HCT116 (cell line): ENCODE data around the gene MAPK7.

Experiments used
- CBX3 ChIP-seq: IDR thresholded peaks from 2 replicates; pipeline ENCODE4 v1.6.1; 2012; ENCODE audit warnings: low read depth
- CEBPB ChIP-seq: IDR thresholded peaks from 2 replicates; pipeline ENCODE4 v1.6.1; 2012; ENCODE audit warnings: low read depth
- EZH2phosphoT487 ChIP-seq: fragments of 200-600 bp; IDR thresholded peaks from 2 replicates; pipeline ENCODE4 v1.6.1; 2018; ENCODE audit warnings: antibody characterized with exemption, borderline replicate concordance
- POLR2A ChIP-seq: IDR thresholded peaks from 2 replicates; pipeline ENCODE4 v1.7.0; 2011; ENCODE audit warnings: borderline replicate concordance; ENCODE audit not compliant: insufficient read depth, insufficient read length; ENCODE audit errors: extremely low read depth
- POLR2AphosphoS5 ChIP-seq: IDR thresholded peaks from 2 replicates; pipeline ENCODE4 v1.6.1; 2011; ENCODE audit warnings: mild to moderate bottlenecking, low read depth, low read length, moderate library complexity
- SIN3A ChIP-seq: IDR thresholded peaks from 2 replicates; pipeline ENCODE4 v1.6.1; 2012; ENCODE audit warnings: low read depth
- YY1 ChIP-seq: IDR thresholded peaks from 2 replicates; pipeline ENCODE4 v1.6.1; 2011; ENCODE audit warnings: low read length, low read depth, moderate library complexity, mild to moderate bottlenecking; ENCODE audit not compliant: insufficient replicate concordance; ENCODE audit errors: extremely low read depth
- ZNF274 ChIP-seq: fragments of 200-500 bp; sonication (Bioruptor generic); IDR thresholded peaks from 2 replicates; pipeline ENCODE4 v1.6.1; 2014; ENCODE audit warnings: mild to moderate bottlenecking, low read depth, low read length, inconsistent platforms
- TF ChIP-seq, protein P1 (sequence below), 3 experiments: fragments of 200-600 bp in 1 of 3; sonication (generic) in 1 of 3; IDR thresholded peaks in 2 of 3; conservative IDR thresholded peaks in 1 of 3; 2 replicates each; pipeline ENCODE4 v1.5.1; 2012 to 2017; ENCODE audit warnings: low read depth in 2 of 3, low read length in 2 of 3, antibody characterized with exemption in 1 of 3, borderline replicate concordance in 1 of 3, control low read depth in 1 of 3, mild to moderate bottlenecking in 1 of 3, mixed read lengths in 1 of 3, mixed run types in 1 of 3, moderate library complexity in 1 of 3; ENCODE audit not compliant: insufficient read depth in 1 of 3

DNA sequence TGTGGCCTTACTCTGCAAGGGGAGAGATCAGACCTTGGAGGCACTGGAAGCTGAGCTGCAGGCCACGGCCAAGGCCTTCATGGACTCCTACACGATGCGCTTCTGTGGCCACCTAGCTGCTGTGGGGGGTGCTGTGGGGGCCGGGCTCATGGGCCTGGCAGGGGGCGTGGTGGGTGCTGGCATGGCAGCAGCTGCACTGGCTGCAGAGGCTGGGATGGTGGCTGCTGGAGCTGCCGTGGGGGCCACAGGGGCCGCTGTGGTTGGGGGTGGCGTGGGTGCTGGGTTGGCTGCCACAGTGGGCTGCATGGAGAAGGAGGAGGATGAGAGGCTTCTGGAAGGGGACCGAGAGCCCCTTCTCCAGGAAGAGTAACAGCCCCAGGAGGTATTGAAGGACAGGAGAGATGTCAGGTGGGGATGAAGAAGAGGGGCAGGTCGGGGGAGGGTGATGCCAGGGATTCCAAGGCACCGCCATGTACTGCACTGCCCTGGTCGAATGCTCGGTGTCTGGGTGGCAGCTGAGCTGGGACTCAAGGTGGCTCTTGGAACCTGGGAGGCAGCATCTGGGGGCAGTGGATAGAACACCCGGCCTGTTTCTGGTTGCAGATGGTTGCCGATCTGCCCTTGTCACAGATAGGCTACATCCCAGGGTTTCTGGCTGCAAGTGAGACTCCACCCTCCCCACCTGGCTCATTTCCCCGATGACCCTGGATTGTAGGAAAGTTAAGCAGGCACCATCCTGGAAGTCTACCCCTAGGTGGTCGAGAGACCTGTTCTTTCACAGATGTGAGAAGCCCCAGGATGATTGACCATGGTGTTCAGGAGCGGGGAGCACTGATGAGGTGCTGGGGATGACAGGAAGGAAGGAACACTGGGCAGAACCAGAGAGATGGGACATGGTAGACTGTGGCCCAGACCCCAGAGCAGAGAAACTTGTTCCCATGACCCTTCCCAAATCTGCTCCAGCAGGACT lies 37.8 kb downstream of the MAPK7 start:
- TF ChIP-seq, protein P1, sequence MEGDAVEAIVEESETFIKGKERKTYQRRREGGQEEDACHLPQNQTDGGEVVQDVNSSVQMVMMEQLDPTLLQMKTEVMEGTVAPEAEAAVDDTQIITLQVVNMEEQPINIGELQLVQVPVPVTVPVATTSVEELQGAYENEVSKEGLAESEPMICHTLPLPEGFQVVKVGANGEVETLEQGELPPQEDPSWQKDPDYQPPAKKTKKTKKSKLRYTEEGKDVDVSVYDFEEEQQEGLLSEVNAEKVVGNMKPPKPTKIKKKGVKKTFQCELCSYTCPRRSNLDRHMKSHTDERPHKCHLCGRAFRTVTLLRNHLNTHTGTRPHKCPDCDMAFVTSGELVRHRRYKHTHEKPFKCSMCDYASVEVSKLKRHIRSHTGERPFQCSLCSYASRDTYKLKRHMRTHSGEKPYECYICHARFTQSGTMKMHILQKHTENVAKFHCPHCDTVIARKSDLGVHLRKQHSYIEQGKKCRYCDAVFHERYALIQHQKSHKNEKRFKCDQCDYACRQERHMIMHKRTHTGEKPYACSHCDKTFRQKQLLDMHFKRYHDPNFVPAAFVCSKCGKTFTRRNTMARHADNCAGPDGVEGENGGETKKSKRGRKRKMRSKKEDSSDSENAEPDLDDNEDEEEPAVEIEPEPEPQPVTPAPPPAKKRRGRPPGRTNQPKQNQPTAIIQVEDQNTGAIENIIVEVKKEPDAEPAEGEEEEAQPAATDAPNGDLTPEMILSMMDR (IDR thresholded peaks at IDR 0.05 in 2 of 3, conservative IDR thresholded peaks at IDR 0.05 in 1 of 3; ENCODE audit: borderline replicate concordance in 1 of 3, insufficient read depth in 1 of 3, low read depth in 2 of 3, low read length in 2 of 3): no peak
- TF ChIP-seq POLR2A (no peak), CBX3 (no peak), YY1 (no peak), ZNF274 (no peak), EZH2phosphoT487 (no peak), CEBPB (no peak), SIN3A (no peak), POLR2AphosphoS5 (no peak)
